Gastrocnemius medialis (tissue), 4 donors: ENCODE results near the gene PALLD.

Experiments used
- CTCF ChIP-seq, 5 experiments: fragments of 450-650 bp in 3 of 5; fragments of 200-600 bp in 2 of 5; sonication (generic) in 2 of 5; IDR thresholded peaks in 4 of 5; conservative IDR thresholded peaks in 1 of 5; 1 replicate in 4 of 5; 2 replicates in 1 of 5; pipeline ENCODE4 v1.5.1; 2016 to 2019; ENCODE audit warnings: antibody characterized with exemption in 5 of 5, mild to moderate bottlenecking in 3 of 5, moderate library complexity in 3 of 5
- POLR2A ChIP-seq, 2 donors: fragments of 450-650 bp; IDR thresholded peaks; one replicate each; pipeline ENCODE4 v1.6.1; 2017; ENCODE audit warnings: antibody characterized with exemption in 2 of 2, mild to moderate bottlenecking in 2 of 2, moderate library complexity in 2 of 2

GRCh38 chr4:168887809-168888208 lies 391.0 kb downstream of the PALLD start:
- TF ChIP-seq CTCF (IDR thresholded peaks at IDR 0.05 in 4 of 5, conservative IDR thresholded peaks at IDR 0.05 in 1 of 5) = no peak
- TF ChIP-seq POLR2A (IDR thresholded peaks at IDR 0.05) = no peak
